NT2/D1 (cell line): ENCODE results near the gene EMILIN2.

Experiments
- SUZ12 ChIP-seq: IDR thresholded peaks from 2 replicates; pipeline ENCODE4 v1.6.1; 2011; ENCODE audit not compliant: insufficient read length, insufficient read depth; ENCODE audit errors: extremely low read depth
- YY1 ChIP-seq: IDR thresholded peaks from 2 replicates; pipeline ENCODE4 v1.6.1; 2011; ENCODE audit not compliant: insufficient read length, insufficient read depth
- ZNF274 ChIP-seq: IDR thresholded peaks from 2 replicates; pipeline ENCODE4 v1.6.1; 2011; ENCODE audit warnings: mild to moderate bottlenecking, low read depth, low read length

DNA sequence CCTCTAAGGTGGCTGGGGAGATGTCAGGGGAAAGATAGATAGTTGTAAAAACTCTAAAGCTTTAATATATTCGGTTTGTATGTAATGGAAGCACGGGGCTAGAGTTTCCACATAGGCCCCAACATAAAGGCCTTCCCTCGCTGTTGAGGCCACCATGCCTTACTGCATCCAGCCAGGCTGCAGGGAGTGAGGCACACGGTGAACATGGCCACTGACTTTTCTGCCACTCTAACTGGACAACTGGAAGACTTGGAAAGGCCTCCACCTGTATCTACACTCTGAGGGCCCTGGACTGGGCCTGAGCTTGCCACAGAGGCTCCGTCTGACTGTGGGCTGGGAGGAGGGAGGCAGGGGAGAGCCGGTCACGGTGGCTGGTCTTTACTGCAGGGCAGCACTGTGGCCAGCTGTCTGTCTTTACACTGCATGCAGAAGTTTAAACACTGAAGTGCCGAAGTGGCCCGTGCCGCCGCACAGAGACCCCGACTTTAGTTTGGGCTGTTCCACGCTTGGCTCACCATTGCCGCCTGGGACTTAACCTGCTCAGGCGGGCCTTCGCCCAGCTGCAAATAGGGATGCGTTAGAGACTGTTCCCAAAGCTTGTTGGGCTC lies 66.7 kb downstream of the EMILIN2 start:
- no peak for TF ChIP-seq ZNF274
- no peak for TF ChIP-seq YY1
- TF ChIP-seq SUZ12: no peak
